Parathyroid adenoma (tissue), 2 donors: ENCODE measurements around the gene BBS9.

Experiments used
- H2AFZ ChIP-seq: fragments of 300-600 bp; sonication (generic); one replicate; pipeline ENCODE4 v1.7.0; 2017; ENCODE audit warnings: antibody characterized with exemption, mild to moderate bottlenecking
- H3K27ac ChIP-seq: fragments of 300-600 bp; sonication (generic); one replicate; pipeline ENCODE4 v1.7.0; 2017
- H3K27me3 ChIP-seq: fragments of 300-600 bp; sonication (generic); one replicate; pipeline ENCODE4 v1.7.0; 2017; ENCODE audit warnings: low read length; ENCODE audit not compliant: control insufficient read depth, insufficient read depth
- H3K36me3 ChIP-seq: fragments of 300-600 bp; sonication (generic); one replicate; pipeline ENCODE4 v1.7.0; 2017; ENCODE audit warnings: low read length; ENCODE audit not compliant: control insufficient read depth, insufficient read depth
- H3K4me1 ChIP-seq: fragments of 300-600 bp; sonication (generic); one replicate; pipeline ENCODE4 v1.7.0; 2017; ENCODE audit warnings: control low read depth
- H3K4me2 ChIP-seq: fragments of 300-600 bp; sonication (generic); one replicate; pipeline ENCODE4 v1.7.0; 2017; ENCODE audit warnings: low read length
- H3K4me3 ChIP-seq: fragments of 300-600 bp; sonication (generic); one replicate; pipeline ENCODE4 v1.7.0; 2017; ENCODE audit warnings: low read depth, low read length
- H3K79me2 ChIP-seq: fragments of 300-600 bp; sonication (generic); one replicate; pipeline ENCODE4 v1.7.0; 2017; ENCODE audit warnings: control low read depth
- H3K9ac ChIP-seq: fragments of 300-600 bp; sonication (generic); one replicate; pipeline ENCODE4 v1.7.0; 2017; ENCODE audit warnings: mild to moderate bottlenecking
- H3K9me3 ChIP-seq: fragments of 300-600 bp; sonication (generic); one replicate; pipeline ENCODE4 v1.7.0; 2017; ENCODE audit warnings: low read length; ENCODE audit not compliant: control insufficient read depth
- TF ChIP-seq, protein P1 (sequence below): fragments of 300-600 bp; sonication (generic); IDR thresholded peaks from one replicate; pipeline ENCODE4 v1.7.0; 2017; ENCODE audit warnings: antibody characterized with exemption, mild to moderate bottlenecking
- donor health status: primary hyperparathyroidism.

BBS9 gene

DNA sequence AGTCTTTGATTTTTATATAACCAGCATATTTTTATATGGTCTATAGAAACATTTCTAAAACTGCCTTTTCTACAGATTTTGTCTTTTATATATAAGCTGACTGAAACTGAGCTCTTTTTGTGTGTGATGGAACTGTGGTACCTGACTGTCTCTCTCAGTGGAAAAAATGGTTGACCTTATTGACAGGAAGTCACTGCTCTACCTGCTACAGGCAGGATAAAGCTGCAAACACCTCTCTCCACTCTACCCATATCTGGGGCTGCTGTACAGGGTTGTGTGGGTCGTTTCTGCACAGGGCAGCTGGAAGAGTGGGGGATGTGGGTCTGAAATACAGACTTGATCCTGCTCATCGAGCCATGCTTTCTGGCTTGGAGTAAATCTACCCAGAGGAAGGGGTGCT is 48.5 kb downstream of the BBS9 start:
- Histone ChIP-seq H3K79me2 (no peaks in the 10 kb centered on the region), H3K27ac (peak overlapping the region; percentile 40), H3K4me2 (peak overlapping the region; percentile 35), H3K9me3 (no peaks in the 10 kb centered on the region), H3K36me3 (no peaks in the 10 kb centered on the region), H2AFZ (no peak overlapping the region), H3K27me3 (no peaks in the 10 kb centered on the region), H3K4me1 (peaks cover 11% of the 10 kb centered on the region), H3K9ac (no peak overlapping the region), H3K4me3 (no peak overlapping the region)
- TF ChIP-seq, protein P1, sequence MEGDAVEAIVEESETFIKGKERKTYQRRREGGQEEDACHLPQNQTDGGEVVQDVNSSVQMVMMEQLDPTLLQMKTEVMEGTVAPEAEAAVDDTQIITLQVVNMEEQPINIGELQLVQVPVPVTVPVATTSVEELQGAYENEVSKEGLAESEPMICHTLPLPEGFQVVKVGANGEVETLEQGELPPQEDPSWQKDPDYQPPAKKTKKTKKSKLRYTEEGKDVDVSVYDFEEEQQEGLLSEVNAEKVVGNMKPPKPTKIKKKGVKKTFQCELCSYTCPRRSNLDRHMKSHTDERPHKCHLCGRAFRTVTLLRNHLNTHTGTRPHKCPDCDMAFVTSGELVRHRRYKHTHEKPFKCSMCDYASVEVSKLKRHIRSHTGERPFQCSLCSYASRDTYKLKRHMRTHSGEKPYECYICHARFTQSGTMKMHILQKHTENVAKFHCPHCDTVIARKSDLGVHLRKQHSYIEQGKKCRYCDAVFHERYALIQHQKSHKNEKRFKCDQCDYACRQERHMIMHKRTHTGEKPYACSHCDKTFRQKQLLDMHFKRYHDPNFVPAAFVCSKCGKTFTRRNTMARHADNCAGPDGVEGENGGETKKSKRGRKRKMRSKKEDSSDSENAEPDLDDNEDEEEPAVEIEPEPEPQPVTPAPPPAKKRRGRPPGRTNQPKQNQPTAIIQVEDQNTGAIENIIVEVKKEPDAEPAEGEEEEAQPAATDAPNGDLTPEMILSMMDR = no peak

DNA sequence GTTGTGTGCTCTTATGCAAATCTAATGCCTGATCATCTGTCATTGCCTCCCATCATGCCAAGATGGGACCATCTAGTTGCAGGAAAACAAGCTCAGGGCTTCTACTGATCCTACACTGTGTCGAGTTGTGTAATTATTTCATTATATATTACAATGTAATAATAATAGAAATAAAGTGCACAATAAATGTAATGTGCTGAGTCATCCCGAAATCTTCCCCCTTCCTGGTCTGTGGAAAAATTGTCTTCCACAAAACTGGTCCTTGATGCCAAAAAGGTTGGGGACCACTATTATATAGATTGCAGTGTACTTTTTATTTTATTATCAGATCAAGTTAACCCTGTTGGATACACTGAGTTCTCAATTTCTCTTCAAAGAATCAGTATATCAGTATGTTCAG is 50.2 kb downstream of the BBS9 start:
- no peaks in the 10 kb centered on the region for H3K79me2 ChIP-seq
- H3K4me2 ChIP-seq = peak overlapping the region; percentile 39
- no peaks in the 10 kb centered on the region for H3K36me3 ChIP-seq
- no peak overlapping the region for H3K9ac ChIP-seq
- TF ChIP-seq, protein P1 = no peak
- peaks cover 11% of the 10 kb centered on the region for H3K4me1 ChIP-seq
- no peak overlapping the region for H3K4me3 ChIP-seq
- no peaks in the 10 kb centered on the region for H3K9me3 ChIP-seq
- H3K27me3 ChIP-seq = no peaks in the 10 kb centered on the region
- no peak overlapping the region for H2AFZ ChIP-seq
- H3K27ac ChIP-seq = no peak overlapping the region

DNA sequence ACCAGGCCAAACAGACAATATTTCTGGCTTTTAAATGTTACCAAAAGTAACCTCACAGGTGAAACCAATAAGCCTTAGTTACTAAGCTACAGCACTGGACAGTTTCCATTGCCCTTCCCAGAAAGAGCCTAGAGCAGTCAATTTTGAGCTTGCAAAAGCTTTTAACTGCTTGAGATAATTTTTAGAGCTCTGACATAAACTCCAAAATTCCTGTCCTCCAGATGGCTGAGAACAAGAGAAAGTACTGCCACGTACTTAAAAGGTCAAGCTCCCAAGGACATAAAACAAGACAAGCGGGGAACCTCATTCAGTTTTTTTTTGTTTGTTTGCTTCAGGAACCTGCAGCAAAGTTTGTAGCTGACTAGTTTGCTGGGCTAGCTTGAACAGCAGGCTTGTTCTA is 54.1 kb downstream of the BBS9 start:
- peaks cover 5% of the 10 kb centered on the region for H3K4me1 ChIP-seq
- H3K27me3 ChIP-seq = no peaks in the 10 kb centered on the region
- no peak overlapping the region for H3K4me2 ChIP-seq
- H3K27ac ChIP-seq = no peak overlapping the region
- H3K9ac ChIP-seq = no peak overlapping the region
- no peaks in the 10 kb centered on the region for H3K9me3 ChIP-seq
- H3K4me3 ChIP-seq = no peak overlapping the region
- TF ChIP-seq, protein P1 = no peak
- no peaks in the 10 kb centered on the region for H3K79me2 ChIP-seq
- H2AFZ ChIP-seq = no peak overlapping the region
- H3K36me3 ChIP-seq = no peaks in the 10 kb centered on the region

DNA sequence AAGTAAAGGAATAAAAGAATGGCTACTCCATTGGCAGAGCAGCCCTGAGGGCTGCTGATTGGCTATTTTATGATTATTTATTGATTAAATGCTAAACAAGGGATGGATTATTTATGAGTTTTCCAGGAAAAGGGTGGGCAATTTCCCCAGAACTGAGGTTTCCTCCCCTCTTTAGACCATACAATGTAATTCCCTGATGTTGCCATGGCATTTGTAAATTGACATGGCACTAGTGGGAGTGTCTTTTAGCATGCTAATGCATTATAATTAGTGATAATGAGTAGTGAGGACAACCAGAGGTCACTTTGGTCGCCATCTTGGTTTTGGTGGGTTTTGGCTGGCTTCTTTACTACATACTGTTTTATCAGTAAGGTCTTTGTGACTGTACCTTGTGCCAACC is 55.5 kb downstream of the BBS9 start:
- Histone ChIP-seq H3K27ac (no peak overlapping the region), H3K36me3 (no peaks in the 10 kb centered on the region), H3K9me3 (no peaks in the 10 kb centered on the region), H3K27me3 (no peaks in the 10 kb centered on the region), H3K4me2 (no peak overlapping the region), H3K79me2 (no peaks in the 10 kb centered on the region), H2AFZ (no peak overlapping the region), H3K4me1 (no peaks in the 10 kb centered on the region), H3K4me3 (no peak overlapping the region), H3K9ac (no peak overlapping the region)
- TF ChIP-seq, protein P1 = no peak

DNA sequence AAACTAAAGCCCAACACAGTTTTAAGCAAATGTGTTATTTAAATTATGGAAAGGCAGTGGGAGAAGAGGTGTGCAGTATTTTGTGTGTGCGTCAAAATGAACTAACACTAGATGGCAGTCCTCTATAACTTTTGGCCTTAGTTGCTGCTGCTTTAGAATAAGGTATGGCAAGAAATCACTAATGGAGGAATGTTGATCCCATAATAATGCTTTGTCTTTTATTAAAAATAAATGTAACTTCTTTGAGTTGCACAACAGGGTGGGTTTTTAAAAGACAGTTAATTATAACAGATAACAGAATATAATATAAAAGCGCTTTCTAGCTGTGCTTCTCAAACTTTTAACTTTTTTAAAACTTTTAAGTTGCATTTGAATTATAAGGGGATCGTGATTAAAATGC is 56.4 kb downstream of the BBS9 start:
- Histone ChIP-seq H3K27ac (no peak overlapping the region), H3K79me2 (peaks cover 2% of the 10 kb centered on the region), H3K9ac (no peak overlapping the region), H2AFZ (no peak overlapping the region), H3K4me2 (no peak overlapping the region), H3K4me1 (no peaks in the 10 kb centered on the region), H3K27me3 (no peaks in the 10 kb centered on the region), H3K9me3 (no peaks in the 10 kb centered on the region), H3K4me3 (no peak overlapping the region), H3K36me3 (no peaks in the 10 kb centered on the region)
- TF ChIP-seq, protein P1 = peak; percentile 51
